Prostate gland (tissue), 2 donors: ENCODE results near the gene NARF.

ENCODE experiments used
- POLR2A ChIP-seq: fragments of 450-650 bp; IDR thresholded peaks from one replicate; pipeline ENCODE4 v1.6.1; 2016; ENCODE audit warnings: antibody characterized with exemption, mild to moderate bottlenecking
- TF ChIP-seq, protein P1 (sequence below), 4 experiments: fragments of 200-600 bp in 2 of 4; fragments of 450-650 bp in 2 of 4; sonication (generic) in 2 of 4; IDR thresholded peaks; 1 replicate in 3 of 4; 2 replicates in 1 of 4; pipeline ENCODE4 v1.5.1; 2016 to 2019; ENCODE audit warnings: antibody characterized with exemption in 4 of 4, mild to moderate bottlenecking in 2 of 4, moderate library complexity in 2 of 4

DNA sequence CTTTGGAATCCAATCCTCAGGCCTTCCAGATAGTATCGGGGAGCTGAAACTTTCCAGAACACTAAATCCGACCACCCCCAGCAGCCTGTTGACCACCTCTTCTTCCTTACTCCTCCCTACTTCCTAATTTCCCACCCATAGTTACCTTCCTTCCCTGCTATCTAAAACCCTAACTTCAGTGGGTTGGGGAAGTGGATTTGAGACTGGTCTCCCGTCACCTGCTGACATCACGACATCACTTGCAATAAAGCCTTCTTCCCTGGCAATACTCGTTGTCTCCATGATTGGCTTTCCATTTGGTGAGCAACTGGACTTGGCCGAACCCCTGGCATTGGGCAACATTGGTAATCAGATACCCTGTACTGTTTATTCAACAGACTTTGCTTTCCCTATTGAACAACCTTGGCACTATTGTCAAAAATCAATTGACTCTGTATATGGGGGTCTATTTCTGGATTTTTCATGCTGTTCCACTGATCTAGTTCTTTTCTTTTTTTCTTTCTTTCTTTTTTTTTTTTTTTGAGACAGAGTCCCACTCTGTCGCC, 49.2 kb downstream of the NARF start:
- TF ChIP-seq, protein P1, sequence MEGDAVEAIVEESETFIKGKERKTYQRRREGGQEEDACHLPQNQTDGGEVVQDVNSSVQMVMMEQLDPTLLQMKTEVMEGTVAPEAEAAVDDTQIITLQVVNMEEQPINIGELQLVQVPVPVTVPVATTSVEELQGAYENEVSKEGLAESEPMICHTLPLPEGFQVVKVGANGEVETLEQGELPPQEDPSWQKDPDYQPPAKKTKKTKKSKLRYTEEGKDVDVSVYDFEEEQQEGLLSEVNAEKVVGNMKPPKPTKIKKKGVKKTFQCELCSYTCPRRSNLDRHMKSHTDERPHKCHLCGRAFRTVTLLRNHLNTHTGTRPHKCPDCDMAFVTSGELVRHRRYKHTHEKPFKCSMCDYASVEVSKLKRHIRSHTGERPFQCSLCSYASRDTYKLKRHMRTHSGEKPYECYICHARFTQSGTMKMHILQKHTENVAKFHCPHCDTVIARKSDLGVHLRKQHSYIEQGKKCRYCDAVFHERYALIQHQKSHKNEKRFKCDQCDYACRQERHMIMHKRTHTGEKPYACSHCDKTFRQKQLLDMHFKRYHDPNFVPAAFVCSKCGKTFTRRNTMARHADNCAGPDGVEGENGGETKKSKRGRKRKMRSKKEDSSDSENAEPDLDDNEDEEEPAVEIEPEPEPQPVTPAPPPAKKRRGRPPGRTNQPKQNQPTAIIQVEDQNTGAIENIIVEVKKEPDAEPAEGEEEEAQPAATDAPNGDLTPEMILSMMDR (IDR thresholded peaks at IDR 0.05): no peak
- TF ChIP-seq POLR2A: no peak
